KOPT-K1 (cell line): ENCODE results near the gene KLHDC3.

Source experiments
- H3K27ac ChIP-seq: fragments of 200-600 bp; sonication (generic); 2 replicates; pipeline ENCODE4 v1.5.1; 2016; ENCODE audit warnings: antibody characterized with exemption, mild to moderate bottlenecking, low read depth, low read length; ENCODE audit not compliant: poor library complexity, severe bottlenecking
- H3K36me3 ChIP-seq: fragments of 200-600 bp; sonication (generic); 2 replicates; pipeline ENCODE4 v1.5.1; 2017; ENCODE audit warnings: antibody characterized with exemption, mild to moderate bottlenecking, low read length, moderate library complexity; ENCODE audit not compliant: insufficient read depth
- H3K9me3 ChIP-seq: fragments of 200-600 bp; sonication (generic); 2 replicates; pipeline ENCODE4 v1.5.1; 2017; ENCODE audit warnings: antibody characterized with exemption, low read length, mild to moderate bottlenecking; ENCODE audit not compliant: insufficient read depth, poor library complexity, severe bottlenecking

KLHDC3 gene

GRCh38 chr6:43052842-43053544, 38.9 kb downstream of the KLHDC3 start:
- H3K27ac ChIP-seq = peak overlapping the region; percentile 85
- H3K36me3 ChIP-seq = peaks cover 46% of the 10 kb centered on the region
- H3K9me3 ChIP-seq = no peaks in the 10 kb centered on the region

GRCh38 chr6:43053545-43054205, 39.6 kb downstream of the KLHDC3 start, which contains the start of gene CUL7:
TSS of gene CUL7 (minus strand) at chr6:43053851. CDS start at chr6:43052788, 1,063 bp downstream.
- peak within 1 kb of the TSS; percentile 85 for H3K27ac ChIP-seq

DNA sequence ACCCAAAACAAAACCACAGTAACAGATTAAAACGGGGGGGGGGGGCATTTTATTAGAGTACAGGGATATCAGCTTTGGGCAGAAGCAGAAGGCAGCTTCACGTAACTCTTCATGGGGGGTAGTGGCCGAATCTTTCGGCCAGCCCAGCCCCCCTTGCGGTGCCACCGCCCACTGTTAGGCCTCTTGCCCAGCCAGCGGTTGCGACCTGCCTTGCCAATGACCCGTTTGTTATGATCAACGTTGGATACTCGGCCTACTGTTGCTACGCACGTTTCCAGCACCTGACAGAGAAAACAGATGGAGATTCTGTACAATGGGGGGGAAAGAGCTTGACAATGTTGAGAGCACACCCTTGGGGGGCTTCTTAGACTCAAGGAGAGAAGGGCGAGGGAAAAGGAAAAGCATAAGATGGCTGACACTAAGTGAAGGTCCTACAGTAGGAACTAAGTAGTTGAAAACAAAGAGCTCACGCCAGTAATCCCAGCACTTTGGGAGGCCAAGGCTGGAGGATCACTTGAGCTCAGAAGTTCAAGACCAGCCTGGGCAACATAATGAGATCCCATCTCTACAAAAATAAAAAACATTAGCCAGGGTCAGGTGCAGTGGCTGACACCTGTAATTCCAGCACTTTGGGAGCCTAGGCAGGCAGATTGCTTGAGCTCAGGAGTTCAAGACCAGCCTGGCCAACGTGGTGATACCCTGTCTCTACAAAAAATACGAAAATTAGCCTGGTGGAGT, 40.3 kb downstream of the KLHDC3 start:
- H3K9me3 ChIP-seq = no peaks in the 10 kb centered on the region
- peak overlapping the region; percentile 85 for H3K27ac ChIP-seq
- peaks cover 38% of the 10 kb centered on the region for H3K36me3 ChIP-seq

More at GRCh38 chr6:43053545-43054205, 39.6 kb downstream of the KLHDC3 start, which contains the start of gene CUL7:
- no peaks in the 10 kb centered on the region for H3K9me3 ChIP-seq
- H3K36me3 ChIP-seq = peaks cover 43% of the 10 kb centered on the region

DNA sequence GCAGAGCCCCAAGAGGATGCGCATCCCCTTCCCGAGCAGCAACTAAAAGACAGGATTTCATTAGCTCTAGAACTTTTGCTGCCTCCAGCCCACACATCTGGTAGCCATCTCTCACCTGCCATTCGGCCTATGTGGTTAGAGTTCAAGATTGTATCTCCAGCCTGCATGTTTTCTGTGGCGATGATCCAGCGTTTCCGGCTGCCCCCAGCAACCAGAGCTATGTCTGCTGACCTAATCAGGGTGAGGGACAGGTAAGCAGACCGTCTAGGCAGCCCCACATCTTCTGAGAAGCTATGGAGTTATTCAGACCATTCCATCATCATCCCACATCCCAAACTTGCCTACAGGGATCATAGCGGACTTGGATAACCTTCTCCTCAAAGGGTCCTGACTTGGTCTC, 41.9 kb downstream of the KLHDC3 start:
- Histone ChIP-seq H3K36me3 (peaks cover 24% of the 10 kb centered on the region; the same call in 1 of the 2 replicates), H3K9me3 (no peaks in the 10 kb centered on the region), H3K27ac (no peak overlapping the region)

- peak overlapping the region; percentile 61 for H3K27ac ChIP-seq
- H3K36me3 ChIP-seq = peaks cover 22% of the 10 kb centered on the region; the same call in 1 of the 2 replicates
Measured at GRCh38 chr6:43058531-43058930, 44.5 kb downstream of the KLHDC3 start.

GRCh38 chr6:43059168-43060033, 45.4 kb downstream of the KLHDC3 start, which contains the start of the genes KLC4 and MRPL2:
TSS of gene KLC4 (plus strand) at chr6:43059631. CDS start at chr6:43061336, 1,705 bp downstream.
TSS of gene MRPL2 (minus strand) at chr6:43059434. CDS start at chr6:43059381, 53 bp downstream.
- peaks cover 22% of the 10 kb centered on the region; the same call in 1 of the 2 replicates for H3K36me3 ChIP-seq
- H3K27ac ChIP-seq = peak within 1 kb of the TSS; percentile 61
- no peaks in the 10 kb centered on the region for H3K9me3 ChIP-seq

More at GRCh38 chr6:43058531-43058930, 44.5 kb downstream of the KLHDC3 start:
- no peaks in the 10 kb centered on the region for H3K9me3 ChIP-seq

GRCh38 chr6:43060034-43060754, 46.1 kb downstream of the KLHDC3 start:
- Histone ChIP-seq H3K36me3 (peaks cover 19% of the 10 kb centered on the region; the same call in 1 of the 2 replicates), H3K9me3 (no peaks in the 10 kb centered on the region), H3K27ac (peak overlapping the region; percentile 61)

GRCh38 chr6:43060755-43061633, 46.9 kb downstream of the KLHDC3 start:
- H3K27ac ChIP-seq = no peak overlapping the region
- H3K36me3 ChIP-seq = peaks cover 17% of the 10 kb centered on the region; the same call in 1 of the 2 replicates

GRCh38 chr6:43061861-43062260, 47.8 kb downstream of the KLHDC3 start:
- Histone ChIP-seq H3K27ac (no peak overlapping the region), H3K9me3 (no peaks in the 10 kb centered on the region)

More at GRCh38 chr6:43060755-43061633, 46.9 kb downstream of the KLHDC3 start:
- H3K9me3 ChIP-seq = no peaks in the 10 kb centered on the region

DNA sequence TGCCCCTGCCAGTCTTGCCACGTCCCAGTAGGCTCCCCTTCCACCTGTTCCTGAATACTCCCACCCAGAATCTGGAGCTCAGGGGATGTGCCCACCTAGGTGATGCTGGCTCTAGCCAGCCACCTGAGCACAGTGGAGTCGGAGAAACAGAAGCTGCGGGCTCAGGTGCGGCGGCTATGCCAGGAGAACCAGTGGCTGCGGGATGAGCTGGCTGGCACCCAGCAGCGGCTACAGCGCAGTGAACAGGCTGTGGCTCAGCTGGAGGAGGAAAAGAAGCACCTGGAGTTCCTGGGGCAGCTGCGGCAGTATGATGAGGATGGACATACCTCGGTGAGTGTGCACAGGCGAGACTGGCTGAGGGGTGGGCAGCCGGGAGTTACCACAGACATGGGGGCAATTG, 48.8 kb downstream of the KLHDC3 start:
- Histone ChIP-seq H3K36me3 (peaks cover 9% of the 10 kb centered on the region; the same call in 1 of the 2 replicates), H3K9me3 (no peaks in the 10 kb centered on the region), H3K27ac (no peak overlapping the region)

More at GRCh38 chr6:43061861-43062260, 47.8 kb downstream of the KLHDC3 start:
- peaks cover 13% of the 10 kb centered on the region; the same call in 1 of the 2 replicates for H3K36me3 ChIP-seq

DNA sequence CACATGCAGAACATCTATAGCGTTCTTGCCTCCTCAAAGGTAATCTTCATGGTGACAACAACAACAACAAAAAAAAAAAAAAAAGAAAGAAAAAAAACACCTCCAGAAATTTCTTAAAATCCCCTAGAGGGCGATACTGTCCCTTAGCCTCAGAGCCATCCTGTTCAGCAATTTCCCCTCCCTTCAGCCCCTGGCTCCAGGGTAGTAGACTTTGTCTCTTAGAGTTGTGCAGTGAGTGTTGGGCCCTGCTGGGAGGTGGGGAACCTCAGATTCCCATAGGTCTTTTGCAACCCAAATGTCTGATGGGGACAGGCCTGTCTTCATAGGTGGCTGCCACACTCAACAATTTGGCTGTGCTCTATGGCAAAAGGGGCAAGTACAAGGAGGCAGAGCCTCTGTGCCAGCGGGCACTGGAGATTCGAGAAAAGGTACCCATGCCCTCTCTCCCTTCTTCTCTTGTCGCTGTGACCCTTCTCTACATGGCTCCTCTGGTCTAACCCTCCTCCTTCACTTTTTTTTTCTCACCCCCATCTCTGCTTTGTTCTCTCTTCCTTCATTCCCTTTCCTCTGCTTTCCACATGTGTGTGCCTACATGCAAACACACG, 56.1 kb downstream of the KLHDC3 start:
- no peaks in the 10 kb centered on the region for H3K9me3 ChIP-seq
- H3K36me3 ChIP-seq = peaks cover 6% of the 10 kb centered on the region; the same call in 1 of the 2 replicates
- peak overlapping the region; percentile 21 for H3K27ac ChIP-seq
